ENCODE data around the gene ZFP36L1. TPM values are rescaled to one million over a fixed set of nuclear protein-coding genes. Genes with fewer than 3 reads are reported as not detected.

ZFP36L1 gene
- total and polyA plus RNA-seq, 2 of the 13 experiments (the other 11 are each of a cell fraction or from before 2014, with no cell fraction given) = 7.4 to 10.2 TPM

GRCh38 chr14:68816183-68816942 lies 23.5 kb upstream of the ZFP36L1 start (continued):
- TF ChIP-seq ZSCAN5A (CRISPR knock-in tag; IDR thresholded peaks at IDR 0.05; ENCODE audit: borderline replicate concordance) = no peak
- peak; percentile 65; the same call in 1 of the 2 replicates for TF ChIP-seq TFDP1 (CRISPR knock-in tag; IDR thresholded peaks at IDR 0.05; ENCODE audit: borderline replicate concordance)
- TF ChIP-seq PHB2 (IDR thresholded peaks at IDR 0.05; ENCODE audit: partially characterized antibody) = no peak
- 0 out of 2 replicates have a peak, but pooled peaks have one; percentile 29 for TF ChIP-seq ZBTB43 (CRISPR knock-in tag; conservative IDR thresholded peaks at IDR 0.05)
- no peak for TF ChIP-seq ZNF207 (IDR thresholded peaks at IDR 0.05; ENCODE audit: borderline replicate concordance)
- TF ChIP-seq ZNF800 (CRISPR knock-in tag; IDR thresholded peaks at IDR 0.05) = no peak
- TF ChIP-seq SIN3B (IDR thresholded peaks at IDR 0.05; ENCODE audit: low read length) = no peak
- no peak for TF ChIP-seq CENPBD1 (CRISPR knock-in tag; IDR thresholded peaks at IDR 0.05; ENCODE audit: borderline replicate concordance, low read depth)
- no peak for TF ChIP-seq TRAFD1 (CRISPR knock-in tag; IDR thresholded peaks at IDR 0.05; ENCODE audit: borderline replicate concordance)
- peak; percentile 65 for TF ChIP-seq TEAD3 (CRISPR knock-in tag; optimal IDR thresholded peaks at IDR 0.05; ENCODE audit: borderline replicate concordance)
- no peak for TF ChIP-seq MTA3 (CRISPR knock-in tag; IDR thresholded peaks at IDR 0.05)
- TF ChIP-seq ZNF263 (CRISPR knock-in tag; IDR thresholded peaks at IDR 0.05) = peak; percentile 87
- TF ChIP-seq TEF (CRISPR knock-in tag; IDR thresholded peaks at IDR 0.05) = no peak
- no peak for TF ChIP-seq NAIF1 (CRISPR knock-in tag; IDR thresholded peaks at IDR 0.05; ENCODE audit: borderline replicate concordance)
- peak; percentile 95 for TF ChIP-seq ZBTB38 (CRISPR knock-in tag; IDR thresholded peaks at IDR 0.05)
- TF ChIP-seq ZHX1 (CRISPR knock-in tag; IDR thresholded peaks at IDR 0.05; ENCODE audit: low read depth) = 0 out of 2 replicates have a peak, but pooled peaks have one; percentile 49

Measured in HepG2 (cell line).